HG02798 (cell line): ENCODE data around the gene KIF3B.
"Not testable (repeated sequence)": the region's sequence is repeated elsewhere in the genome, so short reads cannot be mapped to it uniquely, and the experiment has no call there.

Experiments used
- ATAC-seq: cut with Tn5 transposase; IDR thresholded peaks from one replicate; pipeline ENCODE4 v1.9.1; 2021; ENCODE audit warnings: mild to moderate bottlenecking; ENCODE audit not compliant: unreplicated experiment, poor library complexity

Gene KIF3B

DNA sequence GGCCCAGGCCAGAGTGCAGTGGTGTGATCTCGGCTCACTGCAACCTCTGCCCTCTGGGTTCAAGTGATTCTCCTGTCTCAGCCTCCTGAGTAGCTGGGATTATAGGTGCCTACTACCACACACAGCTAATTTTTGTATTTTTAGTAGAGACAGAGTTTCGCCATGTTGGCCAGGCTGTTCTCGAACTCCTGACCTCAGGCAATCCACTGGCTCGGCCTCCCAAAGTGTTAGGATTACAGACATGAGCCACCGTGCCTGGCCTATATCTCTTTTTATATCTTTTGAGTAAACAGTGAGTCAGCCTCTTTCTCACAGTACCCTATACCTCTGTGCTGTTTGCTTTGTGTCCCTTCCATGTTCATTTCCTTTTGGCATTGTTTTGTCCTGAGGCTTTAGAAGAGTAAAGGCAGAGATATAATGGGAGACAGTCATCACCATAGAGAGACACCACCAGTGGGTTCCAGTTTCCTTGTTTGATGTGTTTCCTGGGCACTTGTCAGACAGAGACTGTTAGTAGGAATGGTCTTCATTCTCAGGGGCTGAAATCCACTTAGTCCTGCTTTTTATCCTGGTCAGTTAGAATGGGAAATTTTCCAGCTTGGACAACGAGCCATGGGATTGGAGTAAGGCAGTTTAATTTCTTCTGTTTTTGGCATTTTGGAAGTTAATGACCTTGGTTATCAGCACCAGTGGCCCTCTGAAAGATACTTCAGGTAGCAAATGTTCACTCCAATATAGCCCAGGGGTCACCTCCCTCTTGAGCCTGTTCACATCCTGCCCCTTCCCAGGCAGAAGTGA lies 48.5 kb downstream of the KIF3B start:
- no peak for ATAC-seq

DNA sequence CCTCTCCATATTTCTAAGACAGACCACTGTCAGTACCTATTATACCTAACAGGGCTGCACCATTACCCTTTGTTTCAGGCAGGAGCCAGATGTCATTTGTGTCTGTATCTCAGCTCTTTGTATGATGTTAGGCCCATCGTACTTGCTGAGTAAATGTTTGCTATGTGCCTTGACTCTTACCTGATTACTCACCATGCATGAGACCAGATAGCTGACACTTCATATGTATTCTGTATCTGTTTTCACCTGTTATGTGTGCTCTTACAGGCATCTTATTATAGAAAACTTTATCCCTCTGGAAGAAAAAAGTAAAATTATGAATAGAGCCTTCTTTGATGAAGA lies 49.0 kb downstream of the KIF3B start:
- ATAC-seq, result no peak

- no peak for ATAC-seq
These were observed 49.7 kb downstream of the KIF3B start for GRCh38 chr20:32327087-32327681.

DNA sequence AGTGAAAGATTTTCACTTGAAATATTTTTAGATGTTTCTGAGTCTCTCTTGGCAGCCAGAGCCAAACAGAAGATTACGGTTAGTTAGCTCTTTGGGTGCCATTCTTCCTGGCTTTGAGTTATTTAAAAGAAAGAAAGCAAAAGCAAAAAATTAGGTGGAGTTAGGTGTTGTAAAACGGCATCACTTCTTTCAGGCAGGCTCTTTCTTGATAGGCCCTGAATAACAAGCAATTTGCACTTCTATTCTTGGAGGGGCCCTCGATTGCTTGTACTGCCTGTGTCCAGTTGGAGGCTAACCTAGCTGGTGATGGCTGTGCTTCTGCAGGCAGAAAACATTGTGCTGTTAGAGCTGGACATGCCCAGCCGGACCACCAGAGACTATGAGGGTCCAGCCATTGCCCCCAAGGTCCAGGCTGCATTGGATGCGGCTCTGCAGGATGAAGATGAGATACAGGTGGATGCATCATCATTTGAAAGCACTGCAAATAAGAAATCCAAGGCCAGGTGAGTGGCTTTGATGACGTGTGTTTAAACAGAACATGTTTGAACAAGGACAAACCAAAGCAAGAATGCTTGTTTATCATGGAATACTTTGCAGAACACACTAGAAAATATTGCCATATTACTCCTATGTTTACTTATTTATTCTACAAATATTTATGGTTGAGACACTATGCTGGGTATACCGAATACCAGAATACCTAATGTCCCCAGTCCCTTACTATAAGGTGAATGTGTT lies 52.5 kb downstream of the KIF3B start:
- no peak for ATAC-seq

- ATAC-seq, result no peak
These were observed 53.1 kb downstream of the KIF3B start for GRCh38 chr20:32330555-32330897.

DNA sequence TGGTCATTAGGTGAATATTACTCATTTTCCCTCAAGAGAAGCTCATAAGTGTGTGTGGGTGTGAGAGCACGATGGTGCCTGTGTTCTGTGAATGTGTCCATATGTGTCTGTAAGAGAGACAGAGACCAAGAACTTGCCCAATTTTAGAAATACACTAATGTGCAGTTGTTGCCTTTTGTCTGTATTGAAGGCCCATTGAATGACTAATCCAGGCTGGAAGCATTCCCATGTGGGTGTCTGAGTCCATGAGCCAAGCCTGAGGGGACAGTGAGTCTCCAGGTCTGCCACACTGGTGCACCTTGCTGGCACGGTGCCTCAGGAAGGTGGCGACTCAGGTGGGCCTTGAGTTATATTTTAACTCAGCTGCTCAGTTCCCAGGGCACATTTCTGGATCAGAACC lies 55.2 kb downstream of the KIF3B start:
- ATAC-seq, result peak; percentile 1

GRCh38 chr20:32333181-32333987 lies 55.9 kb downstream of the KIF3B start:
- ATAC-seq, result peak; percentile 72

DNA sequence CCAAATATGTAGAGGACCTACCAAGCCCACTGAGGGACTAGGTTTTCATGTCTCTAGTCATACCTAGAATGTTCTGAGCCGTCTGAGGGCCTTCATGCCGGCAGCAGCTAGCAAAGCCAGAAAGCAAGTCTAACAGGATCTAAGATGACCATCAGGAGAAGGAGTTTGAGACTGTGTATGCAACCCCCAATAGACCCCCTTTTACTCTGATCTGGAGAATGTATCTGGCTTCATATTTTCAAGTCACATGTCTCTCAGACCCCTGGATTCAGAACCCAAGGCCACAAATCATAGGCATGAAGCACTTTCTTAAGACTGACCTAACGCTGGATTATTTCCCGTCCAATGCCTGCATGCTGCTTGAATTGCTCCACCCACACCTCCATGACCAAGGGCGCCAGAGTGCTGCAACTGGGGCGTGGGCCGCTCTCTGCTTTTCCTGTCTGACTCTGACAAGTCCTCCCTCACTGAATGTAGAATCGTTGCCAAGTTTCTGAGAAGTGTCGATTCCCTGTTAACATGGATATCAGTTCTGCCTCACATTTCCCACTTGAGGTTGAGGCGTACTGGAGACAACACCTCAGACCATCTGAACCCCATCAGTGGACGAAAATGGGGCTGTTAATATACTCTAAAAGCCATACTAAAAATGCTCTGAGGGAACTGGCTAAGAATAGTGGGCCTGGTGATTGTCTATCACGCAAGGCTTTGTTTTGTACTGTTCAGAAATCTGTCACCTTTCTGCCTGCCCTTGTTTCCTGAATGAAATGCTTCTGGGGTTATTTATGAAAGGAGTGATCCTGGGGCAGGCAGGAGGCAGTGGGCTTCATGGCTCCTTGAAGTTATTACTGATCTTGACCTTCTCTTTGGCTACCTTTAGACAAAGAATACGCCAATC lies 56.8 kb downstream of the KIF3B start:
- ATAC-seq, result peak; percentile 31

DNA sequence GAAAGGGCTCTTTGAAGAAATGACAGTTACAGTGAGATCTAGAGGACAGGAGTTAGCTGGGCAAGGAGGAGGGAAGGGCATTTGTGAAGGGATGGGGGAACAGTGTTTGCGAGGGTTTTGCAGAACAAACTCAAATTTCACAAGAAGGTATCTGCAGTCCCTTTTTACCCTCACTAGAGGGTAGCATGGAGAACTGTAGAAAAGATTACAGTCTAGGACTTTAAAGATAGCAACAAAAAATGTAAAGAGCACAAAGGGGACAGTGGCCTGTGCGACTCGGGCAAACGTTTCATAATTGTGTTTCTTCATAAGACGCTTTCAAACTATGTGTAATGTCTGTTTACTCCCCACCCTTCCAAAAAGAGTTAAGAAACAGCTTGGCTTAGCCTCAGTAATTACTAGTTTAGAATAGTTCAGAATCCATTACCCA lies 59.5 kb downstream of the KIF3B start:
- no peak for ATAC-seq

- ATAC-seq, result no peak
These were observed 60.6 kb downstream of the KIF3B start for GRCh38 chr20:32337937-32338661.

DNA sequence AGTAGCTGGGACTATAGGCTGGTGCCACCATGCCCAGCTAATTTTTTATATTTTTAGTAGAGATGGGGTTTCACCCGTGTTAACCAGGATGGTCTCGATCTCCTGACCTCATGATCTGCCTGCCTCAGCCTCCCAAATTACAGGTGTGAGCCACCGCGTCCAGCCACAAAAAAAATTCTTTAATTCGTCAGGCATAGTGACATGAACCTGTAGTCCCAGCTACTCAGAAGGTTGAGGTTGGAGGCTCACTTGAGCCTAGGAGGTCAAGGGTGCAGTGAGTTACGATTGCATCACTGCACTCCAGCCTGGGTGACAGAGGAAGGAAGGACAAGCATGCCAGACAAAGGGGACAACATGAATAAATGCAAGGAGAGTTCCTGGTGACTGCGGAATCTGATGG lies 61.2 kb downstream of the KIF3B start:
- no peak for ATAC-seq

- ATAC-seq, result no peak
These were observed 61.7 kb downstream of the KIF3B start for GRCh38 chr20:32339116-32339515.

DNA sequence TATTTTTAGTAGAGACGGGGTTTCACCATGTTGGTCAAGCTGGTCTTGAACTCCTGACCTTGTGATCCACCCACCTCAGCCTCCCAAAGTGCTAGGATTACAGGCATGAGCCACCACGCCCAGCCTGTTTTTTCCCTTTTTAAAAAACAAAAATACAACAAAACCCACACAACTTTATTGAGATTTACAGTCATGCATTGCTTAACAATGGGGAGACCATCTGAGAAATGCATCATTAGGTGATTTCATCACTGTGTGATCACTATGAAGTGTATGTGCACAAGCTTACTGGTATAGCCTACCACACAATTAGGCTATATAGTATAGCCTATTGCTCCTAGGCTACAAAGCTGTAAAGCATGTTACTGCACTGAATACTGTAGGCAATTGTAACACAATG lies 63.6 kb downstream of the KIF3B start:
- ATAC-seq, result not testable (repeated sequence)

- no peak for ATAC-seq
These were observed 66.0 kb downstream of the KIF3B start for GRCh38 chr20:32343439-32343838.

DNA sequence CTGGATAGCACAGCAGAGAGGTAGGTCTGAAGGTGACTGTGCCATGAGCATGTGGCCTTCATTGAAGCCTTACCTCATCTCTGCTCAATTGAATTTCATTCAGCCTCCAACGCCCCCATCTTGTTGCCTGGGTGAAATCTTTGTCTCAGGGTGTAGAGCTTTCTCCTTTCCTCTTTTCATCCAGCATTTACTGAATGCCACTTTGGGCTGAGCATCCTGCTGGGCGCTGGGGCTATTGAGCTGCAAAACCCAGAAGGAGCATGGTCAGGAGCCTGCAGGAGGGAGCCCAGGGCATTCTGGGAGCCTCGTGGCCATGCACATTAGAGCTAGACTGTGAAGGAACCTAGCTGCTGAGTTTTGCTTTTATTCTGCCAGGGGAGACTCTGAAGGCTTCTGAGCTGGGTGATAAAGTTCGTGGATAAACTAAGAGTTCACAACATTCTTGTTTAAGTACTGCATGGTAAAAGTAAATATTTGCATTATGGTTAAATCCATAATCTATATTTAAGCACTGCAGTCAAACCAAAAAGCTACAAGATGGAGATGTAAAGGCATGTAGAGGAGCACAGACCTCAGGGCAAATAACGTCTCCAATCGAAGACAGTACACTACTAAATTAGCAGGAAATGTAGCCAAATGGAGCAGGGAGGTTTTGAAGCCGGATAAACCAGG lies 67.5 kb downstream of the KIF3B start:
- ATAC-seq, result no peak

DNA sequence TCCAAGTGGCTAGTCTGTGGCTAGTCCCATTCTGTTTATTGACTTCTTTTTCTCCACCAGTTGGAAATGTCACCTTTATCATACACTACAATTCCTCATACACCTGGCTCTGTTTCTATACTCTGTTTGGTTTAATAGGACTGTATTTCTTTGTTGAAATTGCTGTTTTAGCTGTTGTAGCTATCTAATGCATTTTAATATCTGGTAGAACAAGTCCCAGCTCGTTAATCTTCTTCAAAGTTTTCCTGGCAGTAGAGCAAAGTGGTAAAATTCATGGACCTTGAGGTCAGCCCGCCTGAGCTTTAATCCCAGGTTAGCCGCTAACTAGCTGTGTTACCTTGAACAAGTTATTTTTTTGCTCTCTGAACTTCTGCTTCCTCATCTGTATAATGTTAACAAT lies 70.8 kb downstream of the KIF3B start:
- no peak for ATAC-seq

DNA sequence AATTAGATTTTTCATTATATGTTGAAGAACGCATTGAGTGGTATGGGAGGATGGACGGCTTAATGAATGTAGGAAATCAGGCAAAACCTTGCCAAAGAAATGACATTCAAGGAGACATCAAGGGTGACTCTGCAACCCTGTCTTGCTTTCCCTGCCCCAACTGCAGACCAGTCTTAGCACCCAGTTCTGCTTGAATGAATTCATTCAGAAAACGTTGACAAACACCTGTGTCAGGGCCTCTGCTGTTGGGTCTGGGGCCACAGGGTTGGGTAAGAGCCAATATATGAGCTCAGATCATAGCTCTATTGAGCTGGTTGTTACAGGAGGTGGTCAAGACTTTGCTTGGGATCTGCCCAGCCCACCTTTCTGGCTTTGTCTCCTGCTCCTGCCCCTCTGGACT lies 73.0 kb downstream of the KIF3B start:
- no peak for ATAC-seq

GRCh38 chr20:32352121-32352720 lies 74.8 kb downstream of the KIF3B start:
- no peak for ATAC-seq
